Spinal cord (tissue), 10 donors: Measurements from ENCODE around the gene RAB6A. TPM values are rescaled to one million over a fixed set of nuclear protein-coding genes. Genes with fewer than 3 reads are reported as not detected.
"Not testable (repeated sequence)": the region's sequence is repeated elsewhere in the genome, so short reads cannot be mapped to it uniquely, and the experiment has no call there.

Source experiments
- DNase-seq, 6 donors: peaks; one replicate each; pipeline versions ENCODE4 v3.0.0 to v3.0.0-alpha.2; 2013 to 2015; ENCODE audit warnings: low spot score in 6 of 6, low read depth in 4 of 6
- H3K27ac ChIP-seq: one replicate; pipeline ENCODE4 v1.5.1; 2013; ENCODE audit warnings: low read depth, low read length, control low read depth
- H3K27me3 ChIP-seq: one replicate; pipeline ENCODE4 v1.6.1; 2013; ENCODE audit warnings: low read length; ENCODE audit not compliant: control insufficient read depth, insufficient read depth
- H3K36me3 ChIP-seq: one replicate; pipeline ENCODE4 v1.6.1; 2013; ENCODE audit warnings: low read length; ENCODE audit not compliant: control insufficient read depth, insufficient read depth
- H3K4me1 ChIP-seq: one replicate; pipeline ENCODE4 v1.6.1; 2013; ENCODE audit warnings: low read length; ENCODE audit not compliant: control insufficient read depth, insufficient read depth
- H3K4me3 ChIP-seq: one replicate; pipeline ENCODE4 v1.5.1; 2013; ENCODE audit warnings: low read depth, low read length, control low read depth
- H3K9me3 ChIP-seq: one replicate; pipeline ENCODE4 v1.6.1; 2013; ENCODE audit warnings: low read length; ENCODE audit not compliant: control insufficient read depth, insufficient read depth
- WGBS: methylation state at CpG from one replicate; pipeline ENCODE4 v1.1.5; 2013; ENCODE audit warnings: missing lambda C conversion rate; ENCODE audit not compliant: insufficient coverage; 5-methylcytosine and 5-hydroxymethylcytosine counted together
- polyA plus RNA-seq, 2 donors: library from polyadenylated mRNA; unstranded; fragments of 120-200 nt; gene quantifications; one replicate each; pipeline ENCODE4 v1.2.1, GENCODE V29; 2013; ENCODE audit not compliant: insufficient read length in 2 of 2
- total RNA-seq, 2 donors: library from RNA; depleted of rRNA in 1 of 2; stranded (reverse); fragments of 120-200 nt in 1 of 2; fragments of >200 nt in 1 of 2; gene quantifications; one replicate each; pipeline versions ENCODE4 v1.2.3 to v1.2.4, GENCODE V29; 2013 to 2014
- donor health status: healthy.

RAB6A gene
- total and polyA plus RNA-seq, 4 donors: 129 to 263 (median 202) TPM

GRCh38 chr11:73734993-73735392 is 25.9 kb downstream of the RAB6A start:
- H3K4me1 ChIP-seq: no peaks in the 10 kb centered on the region
- H3K9me3 ChIP-seq: peaks cover 2% of the 10 kb centered on the region
- no peak overlapping the region for H3K27ac ChIP-seq
- no peak for DNase-seq
- H3K36me3 ChIP-seq: peaks cover 8% of the 10 kb centered on the region
- no peaks in the 10 kb centered on the region for H3K27me3 ChIP-seq
- H3K4me3 ChIP-seq: no peak overlapping the region

- not testable (repeated sequence) for H3K27me3 ChIP-seq, H3K36me3 ChIP-seq, H3K4me1 ChIP-seq, H3K27ac ChIP-seq, DNase-seq, H3K9me3 ChIP-seq, H3K4me3 ChIP-seq
- whole genome bisulfite sequencing: 93% methylated on average over 3 of the region's 8 CpGs
These were observed 26.9 kb downstream of the RAB6A start for GRCh38 chr11:73734011-73734410.

DNA sequence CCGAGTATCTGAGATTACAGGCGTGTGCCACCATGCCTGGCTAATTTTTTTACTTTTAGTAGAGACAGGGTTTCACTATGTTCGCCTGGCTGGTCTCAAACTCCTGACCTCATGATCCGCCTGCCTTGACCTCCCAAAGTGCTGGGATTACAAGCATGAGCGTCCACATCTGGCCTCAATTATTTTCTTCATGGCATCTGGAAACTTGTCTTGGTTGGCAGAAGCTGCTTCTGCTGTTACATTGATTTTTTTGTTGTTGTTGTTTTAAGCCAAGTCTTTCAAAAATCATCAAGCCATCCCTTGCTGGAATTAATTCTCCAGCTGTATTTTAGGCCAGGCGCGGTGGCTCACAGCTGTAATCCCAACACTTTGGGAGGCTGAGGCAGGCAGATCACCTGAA is 27.9 kb downstream of the RAB6A start:
- H3K4me3 ChIP-seq, H3K27ac ChIP-seq, DNase-seq, H3K36me3 ChIP-seq, H3K9me3 ChIP-seq, H3K27me3 ChIP-seq, H3K4me1 ChIP-seq: not testable (repeated sequence)
- 96% methylated on average over 5 of the region's 7 CpGs for WGBS

- no peak overlapping the region for H3K27ac ChIP-seq
- no peaks in the 10 kb centered on the region for H3K4me1 ChIP-seq
- H3K9me3 ChIP-seq: peaks cover 2% of the 10 kb centered on the region
- no peak overlapping the region for H3K4me3 ChIP-seq
- no peak for DNase-seq
- WGBS: 82% methylated on average over 2 of the region's 3 CpGs
- H3K36me3 ChIP-seq: peaks cover 8% of the 10 kb centered on the region
- H3K27me3 ChIP-seq: no peaks in the 10 kb centered on the region
These were observed 31.2 kb downstream of the RAB6A start for GRCh38 chr11:73729594-73730206.

GRCh38 chr11:73728000-73728399 is 32.9 kb downstream of the RAB6A start:
- no peaks in the 10 kb centered on the region for H3K27me3 ChIP-seq
- H3K9me3 ChIP-seq: no peaks in the 10 kb centered on the region
- H3K4me1 ChIP-seq: no peaks in the 10 kb centered on the region
- no peak for DNase-seq
- H3K27ac ChIP-seq: no peak overlapping the region
- no peak overlapping the region for H3K4me3 ChIP-seq
- no CpG with 5 or more reads among the region's 2 CpGs for WGBS
- peaks cover 11% of the 10 kb centered on the region for H3K36me3 ChIP-seq

GRCh38 chr11:73726825-73727224 is 34.0 kb downstream of the RAB6A start:
- H3K4me3 ChIP-seq: no peak overlapping the region
- 100% methylated on average over 2 of the region's 2 CpGs for WGBS
- H3K4me1 ChIP-seq: no peaks in the 10 kb centered on the region
- peaks cover 6% of the 10 kb centered on the region for H3K36me3 ChIP-seq
- DNase-seq: no peak
- no peak overlapping the region for H3K27ac ChIP-seq
- no peaks in the 10 kb centered on the region for H3K27me3 ChIP-seq
- H3K9me3 ChIP-seq: no peaks in the 10 kb centered on the region

DNA sequence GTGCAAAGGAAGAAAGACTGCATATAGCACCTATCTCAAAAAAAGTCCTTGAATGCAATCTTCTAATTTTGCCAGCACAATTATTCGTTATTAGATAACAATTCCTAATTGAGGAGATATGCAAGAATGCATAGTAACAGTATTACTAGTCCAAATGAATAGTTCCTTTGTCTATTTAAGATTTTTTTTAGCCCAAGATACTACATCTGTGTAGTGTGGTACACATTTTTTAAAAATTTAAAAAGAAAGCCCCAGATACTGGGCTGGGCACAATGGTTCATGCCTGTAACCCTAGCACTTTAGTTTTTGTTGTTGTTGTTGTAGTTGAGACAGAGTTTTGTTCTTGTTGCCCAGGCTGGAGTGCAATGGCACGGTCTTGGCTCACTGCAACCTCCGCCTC is 43.7 kb downstream of the RAB6A start:
- H3K4me3 ChIP-seq: no peak overlapping the region
- DNase-seq: no peak
- H3K4me1 ChIP-seq: peaks cover 13% of the 10 kb centered on the region
- no CpG with 5 or more reads among the region's 3 CpGs for WGBS
- peaks cover 16% of the 10 kb centered on the region for H3K36me3 ChIP-seq
- peak overlapping the region; percentile 79 for H3K27ac ChIP-seq
- no peaks in the 10 kb centered on the region for H3K27me3 ChIP-seq
- H3K9me3 ChIP-seq: no peaks in the 10 kb centered on the region

DNA sequence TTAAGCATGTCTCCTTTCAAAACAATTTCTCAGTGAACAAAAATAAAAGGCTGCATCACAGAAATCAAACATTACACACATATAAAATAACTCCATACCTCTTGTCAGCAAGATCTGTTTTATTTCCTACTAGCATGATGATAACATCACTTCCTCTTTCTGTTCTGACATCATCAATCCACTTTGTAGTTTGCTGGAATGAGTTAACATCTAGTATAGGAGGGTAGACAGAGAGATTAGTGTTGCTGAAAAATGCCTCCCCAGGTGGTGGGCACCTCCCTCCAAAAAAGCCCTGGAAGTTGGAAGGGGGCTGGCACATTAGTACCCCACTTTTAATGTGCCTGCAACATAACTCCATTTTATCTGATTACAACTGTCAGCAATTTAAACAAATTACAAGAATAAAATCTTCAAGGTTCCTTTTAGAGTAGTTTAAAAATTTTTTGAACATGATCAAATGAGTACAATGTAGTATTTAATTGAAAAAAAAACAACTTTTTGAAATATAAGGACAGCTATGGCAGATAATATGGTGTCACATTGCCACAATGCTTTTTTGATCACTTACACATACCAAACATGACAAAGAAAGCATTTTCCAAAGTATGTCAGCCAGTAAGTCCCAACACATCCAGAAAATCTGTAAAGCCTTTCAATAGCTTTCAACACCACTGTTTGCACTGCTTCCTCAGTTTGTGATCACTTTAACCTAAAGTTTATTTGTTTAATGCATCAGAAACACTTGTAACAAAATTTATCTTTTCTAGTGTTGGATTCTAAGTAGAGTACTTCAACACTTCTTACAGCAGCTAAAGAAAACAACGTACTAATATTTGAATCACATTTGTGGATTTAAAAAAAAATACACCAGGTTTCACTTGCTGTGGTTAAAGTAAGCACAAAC is 44.5 kb downstream of the RAB6A start:
- Histone ChIP-seq H3K9me3 (no peaks in the 10 kb centered on the region), H3K27me3 (no peaks in the 10 kb centered on the region), H3K27ac (peak overlapping the region; percentile 79), H3K4me1 (peaks cover 13% of the 10 kb centered on the region), H3K4me3 (no peak overlapping the region), H3K36me3 (peaks cover 16% of the 10 kb centered on the region)
- no CpG with 5 or more reads among the region's 1 CpG for WGBS
- DNase-seq: no peak

DNA sequence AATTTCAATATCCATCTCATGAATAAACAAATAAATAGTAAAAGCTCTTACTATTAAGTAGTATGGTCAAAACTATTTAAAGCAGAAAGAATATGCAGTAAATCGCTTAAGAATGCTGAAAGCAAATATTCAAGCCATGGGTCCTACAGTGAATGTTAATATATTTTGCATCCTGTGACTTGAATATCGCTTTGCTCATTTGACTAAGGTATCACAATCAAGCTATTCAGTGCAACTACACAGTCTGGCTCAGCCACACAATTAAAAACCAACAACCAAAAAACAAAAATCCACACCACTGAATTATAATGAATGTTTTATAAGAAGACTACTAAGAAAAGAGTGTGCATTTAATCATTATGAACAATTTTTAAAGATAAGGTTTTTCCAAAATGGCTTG is 45.3 kb downstream of the RAB6A start:
- Histone ChIP-seq H3K9me3 (no peaks in the 10 kb centered on the region), H3K27ac (peak overlapping the region; percentile 79), H3K4me1 (peaks cover 13% of the 10 kb centered on the region), H3K27me3 (no peaks in the 10 kb centered on the region), H3K36me3 (peaks cover 16% of the 10 kb centered on the region), H3K4me3 (no peak overlapping the region)
- no CpG with 5 or more reads among the region's 2 CpGs for WGBS
- DNase-seq: peak in 1 of 6 donors; percentile 27

- Histone ChIP-seq H3K9me3 (no peaks in the 10 kb centered on the region), H3K27me3 (no peaks in the 10 kb centered on the region), H3K36me3 (peaks cover 20% of the 10 kb centered on the region), H3K4me1 (peaks cover 9% of the 10 kb centered on the region), H3K27ac (no peak overlapping the region), H3K4me3 (no peak overlapping the region)
- 100% methylated on average over 2 of the region's 3 CpGs for WGBS
- DNase-seq: no peak
These were observed 49.9 kb downstream of the RAB6A start for GRCh38 chr11:73710964-73711363.
